Measurements from ENCODE around the gene TCF3. TPM values are rescaled to one million over a fixed set of nuclear protein-coding genes. Genes with fewer than 3 reads are reported as not detected.
"Not testable (repeated sequence)": the region's sequence is repeated elsewhere in the genome, so short reads cannot be mapped to it uniquely, and the experiment has no call there.

TCF3 gene
- total RNA-seq, 1 donor = 55.0 TPM

GRCh38 chr19:1672769-1673644 is 20.6 kb upstream of the TCF3 start:
- Histone ChIP-seq H3K27me3 (ENCODE audit: insufficient read depth, low read length) (peaks cover 45% of the 10 kb centered on the region), H3K4me3 (ENCODE audit: insufficient read depth, low read length) (no peak overlapping the region), H3K4me2 (ENCODE audit: insufficient read depth, low read length) (no peak overlapping the region), H3K36me3 (ENCODE audit: insufficient read depth, low read length) (no peaks in the 10 kb centered on the region), H3K4me1 (ENCODE audit: insufficient read depth, low read length) (peaks cover 3% of the 10 kb centered on the region), H2AFZ (ENCODE audit: low read length) (no peak overlapping the region), H4K20me1 (ENCODE audit: insufficient read depth, low read length) (no peaks in the 10 kb centered on the region), H3K9me3 (ENCODE audit: low read depth, low read length) (no peaks in the 10 kb centered on the region), H3K79me2 (ENCODE audit: insufficient read depth, low read length) (no peaks in the 10 kb centered on the region), H3K27ac (ENCODE audit: low read depth, low read length) (no peak overlapping the region)
- DNase-seq (ENCODE audit: insufficient read length, low spot score, missing footprints) = peak; percentile 62
- no peak for TF ChIP-seq CTCF (IDR thresholded peaks at IDR 0.05; ENCODE audit: extremely low read depth, low read depth, low read length)

GRCh38 chr19:1672038-1672768 is 19.8 kb upstream of the TCF3 start:
- H3K9me3 ChIP-seq (ENCODE audit: low read depth, low read length) = no peaks in the 10 kb centered on the region
- H3K4me3 ChIP-seq (ENCODE audit: insufficient read depth, low read length) = no peak overlapping the region

DNA sequence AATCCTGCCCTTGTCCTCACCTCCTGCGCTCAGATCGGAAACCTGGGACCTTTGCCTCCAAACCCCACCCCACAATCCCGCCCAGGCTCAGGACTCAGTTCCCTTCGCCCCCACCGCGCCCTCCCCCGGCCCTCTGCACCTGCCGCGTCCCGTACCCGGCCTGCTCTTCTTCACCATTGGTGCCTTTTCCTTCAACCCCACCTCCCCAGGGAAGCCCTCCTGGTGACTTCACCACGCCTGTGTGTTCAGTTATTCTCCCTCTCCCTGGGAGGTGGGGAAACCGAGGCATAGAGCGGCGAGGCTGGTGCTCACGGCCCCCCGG is 19.3 kb upstream of the TCF3 start:
- H3K79me2 ChIP-seq (ENCODE audit: insufficient read depth, low read length) = no peaks in the 10 kb centered on the region
- H3K27ac ChIP-seq (ENCODE audit: low read depth, low read length) = no peak overlapping the region
- no peak overlapping the region for H3K4me2 ChIP-seq (ENCODE audit: insufficient read depth, low read length)
- TF ChIP-seq CTCF (IDR thresholded peaks at IDR 0.05; ENCODE audit: extremely low read depth, low read depth, low read length) = no peak
- H3K9me3 ChIP-seq (ENCODE audit: low read depth, low read length) = no peaks in the 10 kb centered on the region
- DNase-seq (ENCODE audit: insufficient read length, low spot score, missing footprints) = peak; percentile 92
- H3K4me3 ChIP-seq (ENCODE audit: insufficient read depth, low read length) = no peak overlapping the region
- no peaks in the 10 kb centered on the region for H4K20me1 ChIP-seq (ENCODE audit: insufficient read depth, low read length)
- H3K36me3 ChIP-seq (ENCODE audit: insufficient read depth, low read length) = no peaks in the 10 kb centered on the region
- H3K27me3 ChIP-seq (ENCODE audit: insufficient read depth, low read length) = peaks cover 48% of the 10 kb centered on the region
- peaks cover 3% of the 10 kb centered on the region for H3K4me1 ChIP-seq (ENCODE audit: insufficient read depth, low read length)
- H2AFZ ChIP-seq (ENCODE audit: low read length) = no peak overlapping the region

More at GRCh38 chr19:1672038-1672768, 19.8 kb upstream of the TCF3 start:
- Histone ChIP-seq H3K36me3 (ENCODE audit: insufficient read depth, low read length) (no peaks in the 10 kb centered on the region), H3K27me3 (ENCODE audit: insufficient read depth, low read length) (peaks cover 47% of the 10 kb centered on the region), H3K27ac (ENCODE audit: low read depth, low read length) (no peak overlapping the region), H2AFZ (ENCODE audit: low read length) (no peak overlapping the region), H3K79me2 (ENCODE audit: insufficient read depth, low read length) (no peaks in the 10 kb centered on the region), H3K4me1 (ENCODE audit: insufficient read depth, low read length) (peaks cover 3% of the 10 kb centered on the region), H4K20me1 (ENCODE audit: insufficient read depth, low read length) (no peaks in the 10 kb centered on the region), H3K4me2 (ENCODE audit: insufficient read depth, low read length) (peak overlapping the region; percentile 39)
- DNase-seq (ENCODE audit: insufficient read length, low spot score, missing footprints) = peak; percentile 96
- TF ChIP-seq CTCF (IDR thresholded peaks at IDR 0.05; ENCODE audit: extremely low read depth, low read depth, low read length) = peak; percentile 59

DNA sequence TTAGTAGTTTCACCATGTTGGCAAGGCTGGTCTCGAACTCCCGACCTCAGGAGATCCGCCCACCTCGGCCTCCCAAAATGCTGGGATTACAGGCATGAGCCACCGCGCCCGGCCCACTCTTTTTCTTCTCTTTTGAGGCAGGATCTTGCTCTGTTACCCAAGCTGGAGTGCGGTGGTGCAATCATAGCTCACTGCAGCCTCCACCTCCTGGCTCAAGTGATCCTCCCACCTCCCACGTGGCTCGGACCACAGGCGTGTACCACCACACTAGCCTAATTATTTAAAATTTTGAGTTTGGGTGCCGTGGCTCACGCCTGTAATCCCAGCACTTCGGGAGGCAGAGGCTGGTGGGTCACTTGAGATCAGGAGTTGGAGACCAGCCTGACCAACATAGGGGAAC is 18.3 kb upstream of the TCF3 start:
- H2AFZ ChIP-seq (ENCODE audit: low read length); H3K27ac ChIP-seq (ENCODE audit: low read depth, low read length); H3K4me2 ChIP-seq (ENCODE audit: insufficient read depth, low read length); H3K36me3 ChIP-seq (ENCODE audit: insufficient read depth, low read length); H3K79me2 ChIP-seq (ENCODE audit: insufficient read depth, low read length); H3K9me3 ChIP-seq (ENCODE audit: low read depth, low read length); H4K20me1 ChIP-seq (ENCODE audit: insufficient read depth, low read length); H3K4me3 ChIP-seq (ENCODE audit: insufficient read depth, low read length); H3K4me1 ChIP-seq (ENCODE audit: insufficient read depth, low read length); DNase-seq (ENCODE audit: insufficient read length, low spot score, missing footprints): not testable (repeated sequence)
- peaks cover 41% of the 10 kb centered on the region for H3K27me3 ChIP-seq (ENCODE audit: insufficient read depth, low read length)

Data from osteoblast (primary cell).